IMR-90 (cell line): ENCODE results near the gene SRC. TPM values are rescaled to one million over a fixed set of nuclear protein-coding genes. Genes with fewer than 3 reads are reported as not detected.

Experiments
- ATAC-seq: fragments of 200-7000 bp; cut with Tn5 transposase; 2 replicates; pipeline ENCODE4 v1.9.1; 2020; ENCODE audit warnings: low read depth, mild to moderate bottlenecking, moderate library complexity
- BruUV-seq: library from RNA; stranded (reverse); fragments of 400-500 nt; replicated peaks from 2 replicates; lab custom pipeline; 2021; lab: Mats Ljungman, UMichigan
- CTCF ChIA-PET: fragments of 300-600 bp; formaldehyde crosslinking; extraction: SDS; loops from one replicate; lab custom pipeline; 2021; ENCODE audit warnings: antibody characterized with exemption; lab: Yijun Ruan, JAX
- POLR2A ChIA-PET: fragments of 300-600 bp; sonication (Branson Sonifier 250); formaldehyde crosslinking; loops from one replicate; lab custom pipeline; 2022; ENCODE audit warnings: antibody characterized with exemption; ENCODE audit not compliant: unreplicated experiment; lab: Charles Lee
- DNase-seq: peaks from one replicate; pipeline ENCODE4 v3.0.0; 2013
- H2AFZ ChIP-seq: replicated peaks from 2 replicates; pipeline ENCODE3; 2013; ENCODE audit warnings: low read length, mild to moderate bottlenecking; ENCODE audit not compliant: poor library complexity
- H2AK5ac ChIP-seq: 2 replicates; pipeline ENCODE4 v1.6.1; 2013; ENCODE audit warnings: low read depth, low read length, inconsistent platforms
- H2AK9ac ChIP-seq: replicated peaks from 2 replicates; pipeline ENCODE3; 2013; ENCODE audit warnings: mild to moderate bottlenecking, low read depth, low read length, moderate library complexity; ENCODE audit not compliant: poor library complexity
- H2BK120ac ChIP-seq: 2 replicates; pipeline ENCODE4 v1.6.1; 2013; ENCODE audit warnings: low read depth, low read length, inconsistent platforms
- H2BK15ac ChIP-seq: 3 replicates; pipeline ENCODE4 v1.6.1; 2013; ENCODE audit warnings: low read depth, low read length, inconsistent platforms
- H2BK20ac ChIP-seq: 2 replicates; pipeline ENCODE4 v1.6.1; 2013; ENCODE audit warnings: low read depth, mild to moderate bottlenecking, inconsistent platforms, low read length, moderate library complexity
- H2BK5ac ChIP-seq: 2 replicates; pipeline ENCODE4 v1.6.1; 2013; ENCODE audit warnings: mild to moderate bottlenecking, low read depth, low read length, inconsistent platforms; ENCODE audit not compliant: poor library complexity, severe bottlenecking
- H3K14ac ChIP-seq: replicated peaks from 2 replicates; pipeline ENCODE4 v1.6.1; 2013; ENCODE audit warnings: low read depth, low read length, inconsistent platforms
- H3K18ac ChIP-seq: 2 replicates; pipeline ENCODE4 v1.6.1; 2013; ENCODE audit warnings: low read depth, low read length, control low read depth
- H3K23ac ChIP-seq: 2 replicates; pipeline ENCODE4 v1.6.1; 2013; ENCODE audit warnings: low read depth, low read length, inconsistent platforms
- H3K27ac ChIP-seq: 2 replicates; pipeline ENCODE4 v1.5.1; 2013; ENCODE audit warnings: mild to moderate bottlenecking, control low read depth, low read length; ENCODE audit not compliant: insufficient read depth
- H3K27me3 ChIP-seq: 2 replicates; pipeline ENCODE4 v1.6.1; 2013; ENCODE audit warnings: low read length; ENCODE audit not compliant: control insufficient read depth, insufficient read depth
- H3K36me3 ChIP-seq: 2 replicates; pipeline ENCODE4 v1.6.1; 2013; ENCODE audit warnings: low read length, mixed read lengths; ENCODE audit not compliant: control insufficient read depth, insufficient read depth
- H3K4ac ChIP-seq: 2 replicates; pipeline ENCODE4 v1.6.1; 2013; ENCODE audit warnings: low read depth, low read length, inconsistent platforms
- H3K4me1 ChIP-seq: 2 replicates; pipeline ENCODE4 v1.6.1; 2013; ENCODE audit warnings: low read length, mixed read lengths; ENCODE audit not compliant: control insufficient read depth, insufficient read depth
- H3K4me2 ChIP-seq: 2 replicates; pipeline ENCODE4 v1.6.1; 2013; ENCODE audit warnings: low read depth, mild to moderate bottlenecking, control low read depth, low read length, moderate library complexity
- H3K4me3 ChIP-seq: 2 replicates; pipeline ENCODE4 v1.5.1; 2013; ENCODE audit warnings: low read depth, mild to moderate bottlenecking, control low read depth, low read length, moderate library complexity; ENCODE audit not compliant: insufficient read depth
- H3K56ac ChIP-seq: 2 replicates; pipeline ENCODE4 v1.6.1; 2013; ENCODE audit warnings: low read length, inconsistent platforms; ENCODE audit not compliant: insufficient read depth; ENCODE audit errors: extremely low read depth
- H3K79me1 ChIP-seq, 2 experiments: 2 replicates each; pipeline ENCODE4 v1.6.1; 2013; ENCODE audit warnings: low read length in 2 of 2, inconsistent platforms in 1 of 2, low read depth in 1 of 2
- H3K9ac ChIP-seq: 2 replicates; pipeline ENCODE4 v1.6.1; 2013; ENCODE audit warnings: low read depth, low read length, control low read depth
- H3K9me1 ChIP-seq: 2 replicates; pipeline ENCODE4 v1.6.1; 2013; ENCODE audit warnings: low read length, inconsistent platforms; ENCODE audit not compliant: insufficient read depth
- H3K9me3 ChIP-seq: 2 replicates; pipeline ENCODE4 v1.6.1; 2013; ENCODE audit warnings: low read length; ENCODE audit not compliant: control insufficient read depth, insufficient read depth
- H4K20me1 ChIP-seq: 2 replicates; pipeline ENCODE4 v1.6.1; 2013; ENCODE audit warnings: low read length, inconsistent platforms; ENCODE audit not compliant: insufficient read depth
- H4K5ac ChIP-seq: 2 replicates; pipeline ENCODE4 v1.6.1; 2013; ENCODE audit warnings: mild to moderate bottlenecking, low read depth, low read length, control low read depth
- H4K8ac ChIP-seq, 2 experiments: 2 replicates each; pipeline ENCODE4 v1.6.1; 2013; ENCODE audit warnings: low read depth in 2 of 2, low read length in 2 of 2, control low read depth in 1 of 2, inconsistent platforms in 1 of 2
- H4K91ac ChIP-seq: 2 replicates; pipeline ENCODE4 v1.6.1; 2013; ENCODE audit warnings: low read depth, low read length, inconsistent platforms; ENCODE audit not compliant: insufficient read depth
- BHLHE40 ChIP-seq: fragments of 150-350 bp; IDR thresholded peaks from 2 replicates; pipeline ENCODE4 v1.6.1; 2016; ENCODE audit warnings: mild to moderate bottlenecking, low read depth, low read length
- CEBPB ChIP-seq: IDR thresholded peaks from 2 replicates; pipeline ENCODE4 v1.6.1; 2012; ENCODE audit warnings: low read depth, low read length, improper control_type of control experiment
- CTCF ChIP-seq: conservative IDR thresholded peaks from 2 replicates; pipeline ENCODE4 v1.5.1; 2012; ENCODE audit warnings: mild to moderate bottlenecking, low read depth, low read length, improper control_type of control experiment
- ELK1 ChIP-seq: fragments of 150-350 bp; IDR thresholded peaks from 2 replicates; pipeline ENCODE4 v1.6.1; 2016; ENCODE audit warnings: low read depth, mild to moderate bottlenecking, low read length, moderate library complexity, borderline replicate concordance
- MXI1 ChIP-seq: IDR thresholded peaks from 2 replicates; pipeline ENCODE4 v1.6.1; 2012; ENCODE audit warnings: low read depth, mild to moderate bottlenecking, low read length, moderate library complexity, borderline replicate concordance
- NFE2L2 ChIP-seq: fragments of 150-350 bp; IDR thresholded peaks from 2 replicates; pipeline ENCODE4 v1.6.1; 2016; ENCODE audit warnings: low read depth, mild to moderate bottlenecking, low read length
- RAD21 ChIP-seq: IDR thresholded peaks from 2 replicates; pipeline ENCODE4 v1.6.1; 2012; ENCODE audit warnings: low read length, improper control_type of control experiment
- WGBS, 2 experiments: methylation state at CpG; one replicate each; pipeline versions ENCODE4 v1.1.5 to v1.1.7; 2013; ENCODE audit warnings: missing lambda C conversion rate in 2 of 2; ENCODE audit not compliant: insufficient read length in 1 of 2; ENCODE audit errors: extremely low coverage in 2 of 2; 5-methylcytosine and 5-hydroxymethylcytosine counted together
- dilution Hi-C: fragments of 300-500 bp; cut with HindIII; formaldehyde crosslinking; loops from one replicate; pipeline ENCODE4 v1.14.3; 2018; ENCODE audit warnings: low sequenced_read_pairs; ENCODE audit not compliant: unreplicated experiment
- in situ Hi-C: fragments of 300-500 bp; cut with MboI; formaldehyde crosslinking; loops from 3 replicates; pipeline ENCODE4 v1.14.3; 2019; ENCODE audit warnings: low sequenced_read_pairs, inconsistent platforms, mixed read lengths
- intact Hi-C: fragments of 100-400 bp; cut with micrococcal nuclease; formaldehyde crosslinking; loops from 2 replicates; pipeline ENCODE4 v1.10.0; 2022
- polyA plus RNA-seq, 3 experiments: library from polyadenylated mRNA; depleted of rRNA; stranded (reverse); fragments of >200 nt; gene quantifications; 2 replicates each; pipeline ENCODE4 v1.2.3, GENCODE V29; 2012; ENCODE audit warnings: low replicate concordance in 1 of 3
- total RNA-seq: library from RNA; depleted of rRNA; stranded (reverse); fragments of >200 nt; gene quantifications from 2 replicates; pipeline ENCODE4 v1.2.3, GENCODE V29; 2012

SRC gene
- total and polyA plus RNA-seq, 2 of the 4 experiments (the other 2 are of a cell fraction): 7.0 to 24.2 TPM

- H3K23ac ChIP-seq: no peak overlapping the region
- CTCF ChIA-PET: no interaction called here
- WGBS, 2 experiments: no CpG with 5 or more reads among the region's 3 CpGs
- TF ChIP-seq RAD21 (no peak), CTCF (no peak), CEBPB (no peak), ELK1 (no peak), MXI1 (no peak), NFE2L2 (no peak), BHLHE40 (no peak)
- no peak overlapping the region for H2BK120ac ChIP-seq
- no peak for DNase-seq
- no peak overlapping the region for H4K5ac ChIP-seq
- intact Hi-C loops (no loop called here), in situ Hi-C loops (no loop called here), dilution Hi-C loops (no loop called here)
- no peaks in the 10 kb centered on the region for H3K36me3 ChIP-seq
- H3K56ac ChIP-seq: no peak overlapping the region
- no peaks in the 10 kb centered on the region for H3K79me1 ChIP-seq
- ATAC-seq: no peak
- no peak overlapping the region for H3K4ac ChIP-seq
- POLR2A ChIA-PET: no interaction called here
- H3K9me1 ChIP-seq: no peaks in the 10 kb centered on the region
- no peak overlapping the region for H2AK9ac ChIP-seq
- no peak overlapping the region for H3K9ac ChIP-seq
- H3K4me2 ChIP-seq: no peak overlapping the region
- H3K18ac ChIP-seq: no peak overlapping the region
- H2AK5ac ChIP-seq: no peak overlapping the region
- no peak overlapping the region for H3K27ac ChIP-seq
- H3K14ac ChIP-seq: no peak overlapping the region
- H4K20me1 ChIP-seq: no peaks in the 10 kb centered on the region
- no peak overlapping the region for H3K4me3 ChIP-seq
- no TSS peak for BruUV-seq
- no peak overlapping the region for H2BK5ac ChIP-seq
- no peak overlapping the region for H2AFZ ChIP-seq
- H2BK20ac ChIP-seq: no peak overlapping the region
- H3K4me1 ChIP-seq: no peaks in the 10 kb centered on the region
- H4K91ac ChIP-seq: no peak overlapping the region
- H4K8ac ChIP-seq: no peak overlapping the region
- peaks cover 41% of the 10 kb centered on the region for H3K27me3 ChIP-seq
- H2BK15ac ChIP-seq: no peak overlapping the region
- H3K9me3 ChIP-seq: peaks cover 13% of the 10 kb centered on the region
Measured at GRCh38 chr20:37452236-37452635, 106.3 kb downstream of the SRC start.
